ENCODE data around the gene CLRN1. TPM values are rescaled to one million over a fixed set of nuclear protein-coding genes. Genes with fewer than 3 reads are reported as not detected.

The CLRN1 gene
- total RNA-seq, 4 donors from 2014 or later = 0.14 TPM; not detected in 3

GRCh38 chr3:150961949-150962348 is 10.6 kb downstream of the CLRN1 start:
- Histone ChIP-seq H3K27me3 (no peaks in the 10 kb centered on the region), H3K27ac (no peak overlapping the region), H3K9me3 (no peaks in the 10 kb centered on the region), H3K4me3 (no peak overlapping the region), H3K4me1 (no peaks in the 10 kb centered on the region), H3K36me3 (no peaks in the 10 kb centered on the region)
- no peak for DNase-seq
- WGBS, 2 donors (ENCODE audit: low coverage in 1 of 2) = 67 to 82% methylated on average over 1 to 4 of the region's 4 CpGs
- intact Hi-C loops (cut with DNase I; ENCODE audit: low total_unique reads) (no loop called here), in situ Hi-C loops (cut with MboI; ENCODE audit: low pct_ligation_motif_present in 1 of 4, low pct_unique_long_range_greater_than_20kb in 1 of 4, low sequenced_read_pairs in 3 of 4) (no loop called here)
- TF ChIP-seq POLR2A (IDR thresholded peaks at IDR 0.05) (no peak), POLR2AphosphoS5 (IDR thresholded peaks at IDR 0.05) (no peak), CTCF (IDR thresholded peaks at IDR 0.05) (no peak), EP300 (IDR thresholded peaks at IDR 0.05; ENCODE audit: low read depth) (no peak)

GRCh38 chr3:150960708-150961684 is 11.5 kb downstream of the CLRN1 start:
- TF ChIP-seq EP300 (IDR thresholded peaks at IDR 0.05; ENCODE audit: low read depth) = no peak
- no peak for TF ChIP-seq POLR2AphosphoS5 (IDR thresholded peaks at IDR 0.05)
- no peak for TF ChIP-seq CTCF (IDR thresholded peaks at IDR 0.05)
- no peak for TF ChIP-seq POLR2A (IDR thresholded peaks at IDR 0.05)
- in situ Hi-C loops (cut with MboI; ENCODE audit: low pct_ligation_motif_present in 1 of 4, low pct_unique_long_range_greater_than_20kb in 1 of 4, low sequenced_read_pairs in 3 of 4) (no loop called here), intact Hi-C loops (cut with DNase I; ENCODE audit: low total_unique reads) (no loop called here)
- Histone ChIP-seq H3K27ac (peak overlapping the region in 1 of 4 donors; percentile 17), H3K9me3 (no peaks in the 10 kb centered on the region), H3K36me3 (no peaks in the 10 kb centered on the region), H3K27me3 (no peaks in the 10 kb centered on the region), H3K4me3 (no peak overlapping the region), H3K4me1 (no peaks in the 10 kb centered on the region)
- 53 to 63% methylated on average over 4 to 5 of the region's 5 CpGs for WGBS, 2 donors (ENCODE audit: low coverage in 1 of 2)
- DNase-seq = no peak

GRCh38 chr3:150958683-150959082 is 13.8 kb downstream of the CLRN1 start:
- Histone ChIP-seq H3K4me1 (no peaks in the 10 kb centered on the region), H3K27ac (no peak overlapping the region), H3K27me3 (no peaks in the 10 kb centered on the region), H3K9me3 (no peaks in the 10 kb centered on the region), H3K4me3 (no peak overlapping the region), H3K36me3 (no peaks in the 10 kb centered on the region)
- WGBS, 2 donors (ENCODE audit: low coverage in 1 of 2) = 48 to 58% methylated on average over 3 of the region's 3 CpGs
- in situ Hi-C loops (cut with MboI; ENCODE audit: low pct_ligation_motif_present in 1 of 4, low pct_unique_long_range_greater_than_20kb in 1 of 4, low sequenced_read_pairs in 3 of 4) (no loop called here), intact Hi-C loops (cut with DNase I; ENCODE audit: low total_unique reads) (no loop called here)
- TF ChIP-seq EP300 (IDR thresholded peaks at IDR 0.05; ENCODE audit: low read depth) = no peak
- no peak for TF ChIP-seq CTCF (IDR thresholded peaks at IDR 0.05)
- no peak for TF ChIP-seq POLR2AphosphoS5 (IDR thresholded peaks at IDR 0.05)
- TF ChIP-seq POLR2A (IDR thresholded peaks at IDR 0.05) = no peak
- DNase-seq = no peak

GRCh38 chr3:150956376-150956775 is 16.2 kb downstream of the CLRN1 start:
- DNase-seq = no peak
- in situ Hi-C loops (cut with MboI; ENCODE audit: low pct_ligation_motif_present in 1 of 4, low pct_unique_long_range_greater_than_20kb in 1 of 4, low sequenced_read_pairs in 3 of 4) = no loop called here

More at GRCh38 chr3:150956376-150956775, 16.2 kb downstream of the CLRN1 start:
- H3K4me1 ChIP-seq = no peaks in the 10 kb centered on the region
- TF ChIP-seq EP300 (IDR thresholded peaks at IDR 0.05; ENCODE audit: low read depth) (no peak), POLR2AphosphoS5 (IDR thresholded peaks at IDR 0.05) (no peak), POLR2A (IDR thresholded peaks at IDR 0.05) (no peak), CTCF (IDR thresholded peaks at IDR 0.05) (no peak)
- no peak overlapping the region for H3K4me3 ChIP-seq
- no peak overlapping the region for H3K27ac ChIP-seq
- WGBS, 2 donors (ENCODE audit: low coverage in 1 of 2) = 40 to 45% methylated on average over 6 of the region's 6 CpGs
- no peaks in the 10 kb centered on the region for H3K27me3 ChIP-seq
- intact Hi-C loops (cut with DNase I; ENCODE audit: low total_unique reads) = no loop called here
- no peaks in the 10 kb centered on the region for H3K36me3 ChIP-seq
- no peaks in the 10 kb centered on the region for H3K9me3 ChIP-seq

All from transverse colon (tissue), 4 donors.